CD14-positive monocyte (primary cell): ENCODE data around the gene ADGRG1. TPM values are rescaled to one million over a fixed set of nuclear protein-coding genes. Genes with fewer than 3 reads are reported as not detected.

Experiments
- DNase-seq, 3 donors: peaks; one replicate each; pipeline ENCODE4 v3.0.0-alpha.2; 2011 to 2022
- H2AFZ ChIP-seq: 2 replicates; pipeline ENCODE4 v1.6.0; 2012; ENCODE audit warnings: mild to moderate bottlenecking, low read depth, low read length, inconsistent platforms; ENCODE audit not compliant: insufficient read depth, poor library complexity, severe bottlenecking
- H3K27ac ChIP-seq, 2 donors: 1 replicate in 1 of 2; 2 replicates in 1 of 2; pipeline ENCODE4 v1.5.1; 2012 to 2013; ENCODE audit warnings: low read length in 2 of 2, control low read depth in 1 of 2, inconsistent platforms in 1 of 2, low read depth in 1 of 2, mild to moderate bottlenecking in 1 of 2
- H3K27me3 ChIP-seq, 2 donors: one replicate each; pipeline versions ENCODE4 v1.6.0 to v1.6.1; 2011 to 2013; ENCODE audit warnings: low read length in 2 of 2; ENCODE audit not compliant: control insufficient read depth in 2 of 2, insufficient read depth in 2 of 2
- H3K36me3 ChIP-seq, 2 donors: replicated peaks in 1 of 2; 1 replicate in 1 of 2; 2 replicates in 1 of 2; pipeline versions ENCODE4 v1.5.1 to v1.6.1; 2012 to 2013; ENCODE audit warnings: low read length in 2 of 2, control low read depth in 1 of 2, inconsistent platforms in 1 of 2, mild to moderate bottlenecking in 1 of 2; ENCODE audit not compliant: insufficient read depth in 2 of 2, control insufficient read depth in 1 of 2
- H3K4me1 ChIP-seq, 2 donors: 1 replicate in 1 of 2; 2 replicates in 1 of 2; pipeline versions ENCODE4 v1.5.1 to v1.6.1; 2012 to 2013; ENCODE audit warnings: low read length in 2 of 2, control low read depth in 1 of 2, inconsistent platforms in 1 of 2, mild to moderate bottlenecking in 1 of 2, moderate library complexity in 1 of 2; ENCODE audit not compliant: insufficient read depth in 2 of 2, control insufficient read depth in 1 of 2
- H3K4me2 ChIP-seq: replicated peaks from 2 replicates; pipeline ENCODE3; 2012; ENCODE audit warnings: low read length, moderate library complexity, mild to moderate bottlenecking; ENCODE audit not compliant: poor library complexity, severe bottlenecking; ENCODE audit errors: extremely low read depth
- H3K4me3 ChIP-seq, 3 experiments: fragments of 200-600 bp in 1 of 3; sonication (generic) in 1 of 3; replicated peaks in 1 of 3; 1 replicate in 2 of 3; 2 replicates in 1 of 3; pipeline ENCODE4 v1.5.1; 2011 to 2013; ENCODE audit warnings: low read length in 3 of 3, mild to moderate bottlenecking in 3 of 3, control low read depth in 2 of 3, low read depth in 2 of 3, inconsistent platforms in 1 of 3, moderate library complexity in 1 of 3
- H3K79me2 ChIP-seq: 2 replicates; pipeline ENCODE4 v1.6.0; 2012; ENCODE audit warnings: mild to moderate bottlenecking, control low read depth, inconsistent platforms, low read length, moderate library complexity; ENCODE audit not compliant: insufficient read depth
- H3K9ac ChIP-seq: 2 replicates; pipeline ENCODE4 v1.6.0; 2017; ENCODE audit warnings: low read length, mild to moderate bottlenecking; ENCODE audit not compliant: insufficient read depth, poor library complexity, severe bottlenecking
- H3K9me3 ChIP-seq, 2 donors: replicated peaks in 1 of 2; 1 replicate in 1 of 2; 2 replicates in 1 of 2; pipeline versions ENCODE4 v1.5.1 to v1.6.1; 2012 to 2013; ENCODE audit warnings: low read length in 2 of 2, control low read depth in 1 of 2; ENCODE audit not compliant: control insufficient read depth in 1 of 2, insufficient read depth in 1 of 2
- H4K20me1 ChIP-seq: 2 replicates; pipeline ENCODE4 v1.6.0; 2012; ENCODE audit warnings: mild to moderate bottlenecking, low read length, control low read depth, moderate library complexity; ENCODE audit not compliant: insufficient read depth
- H3K27ac Mint-ChIP-seq, 7 donors: one replicate each; pipeline ENCODE4 v1.8.0; 2020; ENCODE audit warnings: mild to moderate bottlenecking in 7 of 7, mixed read lengths in 7 of 7, moderate library complexity in 6 of 7, inconsistent platforms in 2 of 7
- H3K27me3 Mint-ChIP-seq, 3 donors: one replicate each; pipeline ENCODE4 v1.8.0; 2021 to 2022; ENCODE audit warnings: low read depth in 3 of 3, mild to moderate bottlenecking in 3 of 3, mixed read lengths in 3 of 3, moderate library complexity in 3 of 3, inconsistent platforms in 1 of 3
- H3K36me3 Mint-ChIP-seq, 2 donors: one replicate each; pipeline ENCODE4 v1.8.0; 2020; ENCODE audit warnings: mixed read lengths in 2 of 2, inconsistent platforms in 1 of 2, mild to moderate bottlenecking in 1 of 2
- H3K4me1 Mint-ChIP-seq: one replicate; pipeline ENCODE4 v1.8.0; 2020; ENCODE audit warnings: mild to moderate bottlenecking, mixed read lengths
- H3K4me3 Mint-ChIP-seq, 2 donors: one replicate each; pipeline ENCODE4 v1.8.0; 2020; ENCODE audit warnings: mild to moderate bottlenecking in 2 of 2, mixed read lengths in 2 of 2, moderate library complexity in 1 of 2
- H3K9me3 Mint-ChIP-seq, 7 donors: one replicate each; pipeline ENCODE4 v1.8.0; 2020 to 2022; ENCODE audit warnings: mixed read lengths in 7 of 7, mild to moderate bottlenecking in 6 of 7, moderate library complexity in 6 of 7, inconsistent platforms in 2 of 7
- CTCF ChIP-seq: fragments of 200-600 bp; IDR thresholded peaks from one replicate; pipeline ENCODE4 v1.8.0; 2022; ENCODE audit warnings: antibody characterized with exemption, mild to moderate bottlenecking
- WGBS: methylation state at CpG from one replicate; pipeline ENCODE4 v1.1.5; 2013; ENCODE audit warnings: missing lambda C conversion rate; ENCODE audit not compliant: insufficient coverage; 5-methylcytosine and 5-hydroxymethylcytosine counted together
- intact Hi-C, 2 donors: fragments of 100-400 bp; cut with micrococcal nuclease; formaldehyde crosslinking; loops; one replicate each; pipeline versions ENCODE4 v1.15.0 to v1.15.1; 2023
- polyA plus RNA-seq, 3 donors: library from polyadenylated mRNA; depleted of rRNA in 1 of 3; unstranded in 2 of 3; stranded (reverse) in 1 of 3; fragments of 300-500 nt in 2 of 3; fragments of >200 nt in 1 of 3; fragmentation: Illumina TruSeq in 2 of 3; gene quantifications; 1 replicate in 2 of 3; 2 replicates in 1 of 3; pipeline ENCODE4 v1.2.3, GENCODE V29; 2012 to 2021

ADGRG1 gene
- polyA plus RNA-seq, 3 donors, result 0.07 to 0.39 (median 0.08) TPM

- Mint-ChIP-seq H3K36me3 (no peaks in the 10 kb centered on the region), H3K4me1 (no peaks in the 10 kb centered on the region), H3K9me3 (peaks cover 0 to 3% (median 0%) of the 10 kb centered on the region in 7 donors), H3K4me3 (no peak overlapping the region), H3K27ac (no peak overlapping the region), H3K27me3 (peaks cover 8 to 29% (median 12%) of the 10 kb centered on the region in 3 donors)
- Histone ChIP-seq H3K9me3 (no peaks in the 10 kb centered on the region), H3K9ac (no peak overlapping the region), H3K4me2 (no peak overlapping the region), H3K27ac (no peak overlapping the region), H3K27me3 (peaks cover 0 to 5% of the 10 kb centered on the region in 2 donors), H3K79me2 (no peaks in the 10 kb centered on the region), H2AFZ (no peak overlapping the region), H4K20me1 (no peaks in the 10 kb centered on the region), H3K36me3 (no peaks in the 10 kb centered on the region), H3K4me1 (peaks cover under 1 to 1% of the 10 kb centered on the region in 2 donors), H3K4me3 (no peak overlapping the region)
- DNase-seq, result no peak
- no peak for TF ChIP-seq CTCF
- intact Hi-C loops, result no loop called here
- 100% methylated on average over 1 of the region's 3 CpGs for WGBS
Observed at GRCh38 chr16:57585051-57585687, 43.3 kb upstream of the ADGRG1 start.

- Histone ChIP-seq H3K9ac (no peak overlapping the region), H3K27me3 (peaks cover 0 to 2% of the 10 kb centered on the region in 2 donors), H3K4me2 (no peak overlapping the region), H3K4me1 (peaks cover 20 to 25% of the 10 kb centered on the region in 2 donors), H3K79me2 (no peaks in the 10 kb centered on the region), H3K27ac (no peak overlapping the region), H3K4me3 (no peak overlapping the region), H3K36me3 (no peaks in the 10 kb centered on the region), H4K20me1 (no peaks in the 10 kb centered on the region), H2AFZ (no peak overlapping the region), H3K9me3 (no peaks in the 10 kb centered on the region)
- H3K4me1 Mint-ChIP-seq, result peaks cover 20% of the 10 kb centered on the region
- H3K27ac Mint-ChIP-seq, result no peak overlapping the region
- no peak for TF ChIP-seq CTCF
- intact Hi-C loops, result no loop called here
- peaks cover 0 to 3% (median 0%) of the 10 kb centered on the region in 7 donors for H3K9me3 Mint-ChIP-seq
- no peak for DNase-seq
- H3K4me3 Mint-ChIP-seq, result no peak overlapping the region
- H3K27me3 Mint-ChIP-seq, result peaks cover 11 to 24% (median 21%) of the 10 kb centered on the region in 3 donors
- WGBS, result 88% methylated on average over 4 of the region's 7 CpGs
- no peaks in the 10 kb centered on the region for H3K36me3 Mint-ChIP-seq
Observed at GRCh38 chr16:57588831-57589230, 39.6 kb upstream of the ADGRG1 start.
